GM19455 (cell line): ENCODE results near the gene ARHGAP1.
"Not testable (repeated sequence)": the region's sequence is repeated elsewhere in the genome, so short reads cannot be mapped to it uniquely, and the experiment has no call there.

Experiments
- ATAC-seq: cut with Tn5 transposase; IDR thresholded peaks from one replicate; pipeline ENCODE4 v1.9.1; 2021; ENCODE audit not compliant: unreplicated experiment

Gene ARHGAP1

DNA sequence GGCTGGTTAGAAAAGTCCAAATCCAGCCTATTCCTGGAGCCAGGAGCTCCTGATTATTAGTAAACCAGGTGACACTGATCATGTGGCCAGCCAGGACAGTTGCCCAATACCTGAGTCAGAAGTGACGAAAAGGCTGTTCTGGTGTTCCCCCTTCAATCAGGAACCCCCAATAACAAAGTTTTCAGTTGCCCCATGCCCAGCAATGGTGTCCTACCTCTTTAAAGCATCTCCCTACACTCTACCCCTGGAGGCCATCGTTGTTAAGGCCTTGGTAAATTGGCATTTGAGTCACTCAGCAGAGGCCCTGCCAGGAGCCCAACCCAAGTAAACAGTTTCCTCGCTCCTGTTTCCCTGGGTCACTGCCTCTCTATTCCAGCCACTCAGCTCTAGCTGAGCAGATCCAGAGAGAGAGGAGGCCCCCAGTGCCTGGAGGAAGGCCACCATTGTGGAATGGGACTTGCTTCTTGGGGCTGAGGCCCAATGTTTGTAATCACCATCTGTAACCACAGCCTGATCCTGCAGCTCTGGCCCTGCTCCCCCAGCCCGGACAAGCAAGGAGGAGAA, 25.0 kb downstream of the ARHGAP1 start:
- no peak for ATAC-seq

DNA sequence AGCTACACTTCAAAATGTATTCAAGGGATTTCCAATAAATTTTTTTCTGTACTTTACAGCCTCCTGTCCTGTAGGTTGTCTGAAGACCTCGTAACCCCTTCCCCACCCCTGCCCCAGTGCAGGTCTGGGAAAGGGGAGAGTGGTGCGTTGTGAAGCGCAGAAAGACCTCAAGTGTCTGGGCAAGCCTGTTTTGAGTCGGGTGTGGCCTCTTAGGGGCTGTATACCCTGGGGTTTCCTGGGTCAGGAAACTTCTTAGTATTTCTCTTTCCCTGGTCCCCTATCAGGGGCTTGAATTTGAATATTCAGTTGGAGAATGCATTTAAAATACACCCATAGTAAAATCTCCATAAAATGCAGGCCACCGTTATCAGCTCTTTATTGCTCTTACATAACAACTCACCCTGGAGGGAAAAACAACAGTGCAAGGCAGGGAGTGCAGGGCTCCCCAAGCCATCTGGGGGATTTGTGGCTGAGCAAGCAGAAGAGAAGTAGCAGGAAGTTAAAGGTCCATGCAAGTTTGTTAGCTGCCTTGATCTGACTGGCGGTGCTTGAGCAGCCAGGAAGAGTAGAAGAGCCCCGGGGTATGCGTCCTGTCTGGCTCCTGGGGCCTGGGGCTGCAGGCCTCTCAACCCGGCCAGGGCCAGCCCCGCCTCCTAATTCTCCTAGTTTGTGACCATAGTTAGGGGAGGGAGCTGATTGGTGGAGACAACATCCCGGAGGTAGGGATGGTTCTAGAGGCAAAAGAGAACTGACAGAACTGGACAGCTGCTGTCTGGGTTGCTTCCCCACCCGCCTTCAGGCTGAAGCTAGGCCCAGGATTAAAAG, 25.7 kb downstream of the ARHGAP1 start:
- no peak for ATAC-seq

DNA sequence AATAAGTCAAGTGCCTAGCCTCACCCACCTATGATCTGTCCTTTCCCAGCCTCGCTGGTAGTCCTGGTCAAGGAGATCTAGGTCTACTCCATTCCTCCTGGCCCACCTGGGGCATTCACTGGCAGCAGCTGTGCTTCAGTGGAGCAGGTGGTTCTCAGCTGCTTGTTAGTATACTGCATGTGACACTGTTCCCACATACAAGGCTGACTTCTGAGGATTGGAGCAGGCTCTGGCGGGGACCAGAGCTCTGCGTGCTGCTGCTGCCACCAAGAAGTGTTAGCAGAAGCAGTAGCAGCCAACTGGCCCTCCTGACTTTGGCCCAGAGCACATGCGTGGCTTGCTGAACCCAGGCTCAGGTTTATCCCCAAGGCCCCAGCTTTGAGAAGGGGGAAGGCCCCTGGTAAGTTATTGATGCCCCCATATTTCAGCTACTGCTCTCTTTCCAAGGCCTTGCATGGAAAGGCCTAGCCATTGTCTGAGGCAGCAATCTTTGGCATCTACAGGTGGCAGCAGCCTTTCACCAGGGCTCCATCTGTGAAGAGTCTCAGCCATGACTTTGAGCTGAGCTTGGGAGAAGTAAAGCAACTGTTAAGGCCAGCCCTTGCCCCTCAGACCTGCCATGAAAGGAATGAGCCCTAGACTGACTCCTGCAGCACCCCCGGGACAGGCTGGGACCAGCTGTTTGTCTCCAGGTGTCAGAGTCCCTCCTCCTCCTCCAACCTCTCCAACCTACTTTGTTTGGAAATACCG, 26.5 kb downstream of the ARHGAP1 start:
- no peak for ATAC-seq

DNA sequence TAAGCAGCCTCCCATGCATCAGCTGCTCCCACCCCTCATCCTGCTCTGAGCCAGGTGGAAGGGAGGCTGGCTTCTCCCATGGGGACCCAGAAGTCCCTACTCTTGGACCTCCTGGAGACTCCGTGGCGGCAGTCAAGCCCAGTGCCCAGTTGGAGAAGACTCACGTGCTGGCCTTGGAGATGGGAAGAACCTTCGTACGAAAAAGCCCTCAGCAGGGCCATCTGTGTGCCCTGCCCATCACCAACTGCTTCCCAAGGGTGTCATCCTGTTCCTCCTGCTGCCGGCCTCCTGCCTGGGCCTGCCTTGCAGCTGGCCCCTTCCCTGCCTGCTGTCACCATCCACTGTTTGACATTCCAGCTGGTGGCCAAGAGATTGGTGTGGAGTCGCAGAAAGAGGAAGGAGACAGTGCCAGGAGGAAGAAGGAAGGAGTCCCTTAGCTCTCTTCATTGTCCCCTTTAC, 28.0 kb downstream of the ARHGAP1 start:
- no peak for ATAC-seq

DNA sequence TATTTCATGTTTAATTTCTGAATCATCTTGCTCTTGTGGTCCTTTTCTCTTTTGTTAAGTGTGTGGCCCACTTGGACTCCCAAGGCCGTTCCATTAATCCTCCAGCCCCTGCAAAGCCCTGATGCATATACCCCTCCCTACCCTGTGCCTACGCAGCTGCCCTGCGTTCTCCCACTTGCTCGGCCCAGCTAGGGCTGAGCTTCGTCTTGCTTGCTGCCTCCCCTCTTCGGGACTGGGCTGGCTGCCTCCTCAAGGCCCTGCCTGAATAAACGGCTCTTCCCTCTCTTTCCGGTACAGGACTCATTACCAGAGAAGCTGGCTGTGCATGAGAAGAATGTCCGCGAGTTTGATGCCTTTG, 28.5 kb downstream of the ARHGAP1 start:
- no peak for ATAC-seq

DNA sequence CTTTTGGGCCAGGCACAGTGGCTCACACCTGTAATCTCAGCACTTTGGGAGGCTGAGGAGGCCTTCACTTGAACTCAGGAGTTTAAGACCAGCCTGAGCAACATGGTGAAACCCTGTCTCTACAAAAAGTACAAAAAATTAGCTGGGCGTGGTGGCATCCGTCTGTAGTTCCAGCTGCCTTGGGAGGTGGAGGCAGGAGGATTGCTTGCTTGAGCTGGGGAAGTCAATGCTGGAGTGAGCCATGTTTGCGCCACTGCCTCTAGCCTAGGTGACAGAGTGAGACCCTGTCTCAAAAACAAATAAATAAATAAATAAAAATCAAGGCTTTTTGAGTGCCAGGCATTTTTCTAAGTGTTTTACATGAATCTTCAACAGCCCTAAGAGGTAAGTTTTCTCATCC, 29.9 kb downstream of the ARHGAP1 start:
- not testable (repeated sequence) for ATAC-seq

DNA sequence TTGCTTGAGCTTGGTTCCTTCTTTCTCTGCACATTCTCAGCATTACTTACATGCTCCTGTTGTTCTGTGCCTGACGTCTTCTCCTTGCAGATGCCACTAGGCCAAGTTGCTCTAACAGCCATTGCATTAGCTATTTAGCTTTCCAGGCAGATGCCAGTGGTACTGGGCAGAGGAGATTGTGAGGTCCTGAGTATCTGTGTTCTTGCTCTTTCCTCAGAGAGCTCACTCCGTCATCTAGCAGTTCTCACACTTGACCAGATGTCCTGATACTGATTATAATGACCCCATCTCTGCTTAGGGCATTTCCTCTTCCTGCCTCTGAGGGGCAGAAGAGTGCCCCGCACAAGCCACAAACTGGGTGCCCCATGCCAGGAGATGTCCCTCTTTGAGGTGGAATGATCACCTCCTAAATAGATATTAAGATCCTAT, 30.7 kb downstream of the ARHGAP1 start:
- no peak for ATAC-seq

DNA sequence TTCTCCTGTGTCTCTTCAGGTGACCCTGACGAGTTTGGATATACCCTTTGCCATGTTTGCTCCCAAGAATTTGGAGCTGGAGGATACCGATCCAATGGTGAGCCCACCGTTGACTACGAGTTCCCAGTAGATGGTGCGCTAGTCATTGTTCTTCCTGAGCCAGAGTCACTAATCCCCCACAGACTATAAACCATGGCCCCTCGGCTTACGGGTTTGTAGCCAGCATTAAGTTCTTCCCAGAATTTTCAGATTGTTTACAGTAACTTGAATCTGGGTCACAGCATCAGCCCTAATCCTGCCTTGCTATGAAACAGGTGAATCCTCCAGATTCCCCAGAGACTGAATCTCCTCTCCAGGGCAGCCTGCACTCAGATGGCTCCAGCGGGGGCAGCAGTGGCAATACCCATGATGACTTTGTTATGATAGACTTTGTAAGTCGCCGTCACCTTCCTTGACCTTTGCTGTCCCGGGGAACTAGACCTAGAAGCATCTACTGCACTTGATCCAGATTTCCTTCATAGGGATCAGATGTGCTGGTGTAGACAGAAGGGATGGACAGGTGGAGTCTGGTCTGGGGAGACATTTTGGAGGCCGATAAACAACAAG, 31.8 kb downstream of the ARHGAP1 start:
- ATAC-seq = no peak

DNA sequence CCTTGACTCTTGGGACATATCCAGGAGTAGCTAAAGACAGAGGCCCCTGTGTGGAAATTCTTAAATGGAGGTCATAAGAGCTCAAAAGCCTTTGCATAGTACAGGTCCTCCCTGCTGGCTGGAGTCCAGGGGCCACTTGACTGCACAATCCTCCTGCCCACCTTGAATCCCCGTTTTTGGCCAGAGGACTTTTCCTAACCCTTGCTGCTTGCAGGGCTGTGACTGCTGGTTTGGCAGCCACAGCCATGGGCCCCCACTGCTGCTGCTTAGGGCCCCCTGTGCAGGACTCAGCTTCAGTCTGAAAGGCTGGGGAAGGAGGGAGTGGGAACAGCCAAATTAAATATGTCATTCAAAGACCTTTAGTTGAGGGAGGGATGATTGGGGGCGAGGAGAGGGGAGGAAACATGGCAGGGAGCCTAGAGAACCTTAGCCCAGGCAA, 33.4 kb downstream of the ARHGAP1 start:
- no peak for ATAC-seq

DNA sequence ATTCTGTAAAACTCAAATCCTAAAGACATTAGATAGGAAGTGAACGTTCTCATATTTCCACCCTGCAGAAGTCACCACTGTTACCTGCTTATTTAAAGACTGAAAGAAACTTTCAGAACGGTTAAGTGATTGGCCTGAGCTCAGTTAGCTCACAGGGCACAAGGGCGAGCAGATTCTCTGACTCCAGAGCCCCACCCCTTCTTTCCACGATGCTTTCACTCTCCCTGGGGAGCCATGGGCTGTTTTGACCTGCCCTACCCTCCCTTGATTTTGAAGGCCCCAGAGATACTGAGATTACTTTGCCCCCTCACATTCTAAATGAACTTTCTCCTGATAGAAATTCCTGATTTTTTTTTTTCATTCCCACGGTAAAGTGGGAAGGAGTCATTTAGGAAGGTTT, 33.9 kb downstream of the ARHGAP1 start:
- ATAC-seq = no peak

DNA sequence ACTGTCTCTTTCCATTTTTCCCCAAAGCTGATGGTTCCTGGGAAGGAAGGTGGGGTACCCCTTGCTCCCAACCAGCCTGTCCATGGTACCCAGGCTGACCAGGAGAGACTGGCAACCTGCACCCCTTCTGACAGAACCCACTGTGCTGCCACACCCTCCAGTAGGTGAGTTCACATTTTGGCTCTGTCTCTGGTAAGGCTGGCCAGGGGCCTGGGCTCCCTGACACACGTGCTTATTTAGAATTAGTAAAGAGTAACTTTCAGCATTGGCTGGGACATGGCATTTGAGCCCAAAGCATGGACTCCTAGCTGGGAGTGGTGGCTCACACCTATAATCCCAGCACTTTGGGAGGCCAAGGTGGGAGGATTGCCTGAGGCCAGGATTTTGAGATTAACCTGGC, 35.1 kb downstream of the ARHGAP1 start:
- no peak for ATAC-seq

DNA sequence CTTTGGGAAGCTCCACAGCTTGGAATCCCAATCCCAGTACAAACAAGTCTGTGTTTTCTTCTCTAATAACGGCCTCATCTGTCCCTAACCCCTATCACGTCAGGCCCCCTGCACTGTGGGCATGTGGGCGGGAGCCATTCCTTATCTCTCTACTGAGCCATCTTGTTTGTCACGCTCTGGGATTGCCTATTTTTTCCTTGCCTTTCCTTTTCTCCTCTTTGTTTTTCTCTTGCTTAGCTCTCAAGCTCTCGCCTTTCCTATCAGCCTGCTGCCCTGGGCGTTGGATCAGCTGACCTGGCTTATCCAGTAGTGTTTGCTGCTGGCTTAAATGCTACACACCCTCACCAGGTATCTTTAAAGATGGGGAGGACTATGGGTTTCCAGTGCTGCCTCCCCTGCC, 35.8 kb downstream of the ARHGAP1 start:
- no peak for ATAC-seq

DNA sequence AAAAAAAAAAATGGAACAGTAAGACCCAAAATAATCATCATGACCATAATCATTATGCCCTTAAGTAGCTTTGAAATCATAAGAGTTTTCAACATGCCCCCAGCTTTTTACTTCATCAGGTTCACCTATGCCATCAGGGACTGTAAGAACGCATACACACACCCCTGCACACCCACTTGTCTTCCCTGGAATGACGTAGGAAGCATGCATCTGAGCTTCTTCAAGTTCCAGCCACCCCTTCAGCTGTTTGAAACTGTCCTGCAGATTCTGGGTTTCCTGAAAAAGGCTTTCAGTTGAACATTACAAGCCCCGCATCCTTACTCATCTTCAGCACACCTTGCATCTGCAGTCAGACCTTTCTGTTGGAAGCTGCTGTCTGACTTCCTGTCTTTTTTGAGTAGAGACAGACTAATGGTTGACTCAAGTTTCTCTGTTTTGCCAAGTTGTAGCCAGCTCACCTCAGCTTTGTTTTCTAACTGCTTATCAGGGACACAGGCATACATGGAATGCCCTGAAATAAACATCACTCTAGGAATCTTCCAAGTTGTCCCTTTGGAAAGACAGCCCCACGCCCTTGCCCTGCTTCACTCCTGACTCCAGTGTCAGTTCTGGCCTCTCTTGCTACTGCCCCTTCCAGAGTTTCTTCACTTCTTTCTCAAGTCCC, 37.0 kb downstream of the ARHGAP1 start:
- no peak for ATAC-seq

DNA sequence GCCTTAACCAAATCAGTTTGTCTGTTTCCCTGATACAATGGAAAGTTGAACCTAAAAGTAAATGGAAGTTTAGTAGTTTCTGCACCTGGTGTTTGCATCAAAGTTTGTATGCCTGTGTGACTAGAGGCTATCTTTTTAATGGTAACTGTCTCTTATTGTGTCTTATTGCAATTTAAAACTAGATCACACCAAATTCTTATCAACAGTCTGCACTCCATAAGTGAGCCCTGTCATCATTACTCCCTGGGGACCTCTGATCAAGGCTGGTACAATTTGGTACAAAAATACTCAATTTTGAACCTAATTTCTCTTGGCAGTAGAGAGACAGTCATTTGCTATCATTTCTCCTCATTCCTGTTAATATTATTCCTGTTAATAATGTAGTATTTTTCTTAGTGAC, 38.1 kb downstream of the ARHGAP1 start:
- ATAC-seq = no peak

DNA sequence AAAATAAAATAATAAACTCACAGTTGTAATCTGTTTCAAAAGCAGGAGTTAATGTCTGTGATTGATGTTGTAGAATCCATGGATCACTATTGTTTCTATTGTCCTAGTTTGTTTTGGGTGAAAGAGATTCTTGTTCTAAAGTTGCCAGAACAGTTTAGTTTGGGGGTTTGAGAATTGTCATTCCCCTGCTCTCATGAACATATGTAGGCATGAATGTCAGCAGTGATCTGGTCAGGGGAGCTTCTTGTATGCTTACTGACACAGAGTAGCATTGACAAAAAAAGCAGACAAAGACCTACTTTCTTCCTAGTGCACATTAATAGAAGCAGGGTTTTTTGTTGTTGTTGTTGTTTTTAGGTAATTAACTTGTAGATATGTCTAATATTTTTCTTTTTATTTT, 38.6 kb downstream of the ARHGAP1 start:
- ATAC-seq = no peak

DNA sequence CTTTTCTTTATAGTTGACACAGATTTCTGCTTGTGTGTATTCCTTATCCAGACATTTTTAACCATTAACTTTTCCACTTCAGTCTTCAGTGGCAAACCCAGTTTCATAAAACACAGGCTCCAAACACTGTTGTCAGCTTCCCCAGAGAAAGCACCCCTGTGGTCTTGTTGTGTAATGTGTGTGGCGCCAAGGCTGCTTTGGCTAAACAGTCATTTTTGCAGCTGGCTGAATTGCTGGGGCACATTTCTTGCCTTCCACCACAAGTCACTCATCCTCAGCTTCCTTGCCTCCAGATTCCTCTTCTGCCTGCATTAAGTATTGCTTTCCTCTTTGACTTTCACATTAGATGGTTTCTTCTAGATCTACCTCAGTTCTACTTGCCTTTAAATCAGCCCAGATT, 40.5 kb downstream of the ARHGAP1 start:
- ATAC-seq = no peak

DNA sequence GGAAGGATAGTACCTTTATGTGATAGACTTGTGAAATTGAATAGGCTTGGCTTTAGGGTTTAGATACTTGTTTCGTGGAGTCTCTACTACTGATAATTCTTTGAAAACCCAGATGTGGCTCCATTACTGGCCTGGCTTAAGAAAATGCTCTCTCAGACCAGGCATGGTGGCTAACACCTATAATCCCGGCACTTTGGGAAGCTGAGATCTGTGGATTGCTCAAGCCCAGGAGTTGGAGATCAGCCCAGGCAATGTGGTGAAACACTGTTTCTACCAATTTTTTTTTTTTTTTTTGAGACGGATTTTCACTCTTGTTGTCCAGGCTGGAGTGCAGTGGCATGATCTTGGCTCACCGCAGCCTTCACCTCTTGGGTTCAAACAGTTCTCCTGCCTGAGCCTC, 42.2 kb downstream of the ARHGAP1 start:
- no peak for ATAC-seq

DNA sequence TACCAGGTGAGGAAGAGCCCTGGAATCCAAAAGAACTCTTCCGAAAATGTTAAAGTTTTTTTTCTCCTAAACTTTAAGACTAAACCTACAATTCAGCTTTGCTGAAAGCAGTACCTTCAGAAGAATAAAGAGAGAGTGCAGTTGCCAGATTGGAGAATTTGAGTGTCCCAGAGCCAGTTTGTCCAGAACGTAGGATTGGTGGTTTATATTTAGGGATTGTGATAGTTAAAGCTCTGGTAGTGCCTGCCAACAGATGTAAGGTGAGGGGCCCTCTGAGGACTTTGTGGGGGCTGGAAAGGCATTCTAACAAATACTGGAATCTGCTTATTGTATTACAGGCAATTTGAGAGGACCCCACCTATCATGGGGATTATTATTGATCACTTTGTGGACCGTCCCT, 43.2 kb downstream of the ARHGAP1 start:
- no peak for ATAC-seq

DNA sequence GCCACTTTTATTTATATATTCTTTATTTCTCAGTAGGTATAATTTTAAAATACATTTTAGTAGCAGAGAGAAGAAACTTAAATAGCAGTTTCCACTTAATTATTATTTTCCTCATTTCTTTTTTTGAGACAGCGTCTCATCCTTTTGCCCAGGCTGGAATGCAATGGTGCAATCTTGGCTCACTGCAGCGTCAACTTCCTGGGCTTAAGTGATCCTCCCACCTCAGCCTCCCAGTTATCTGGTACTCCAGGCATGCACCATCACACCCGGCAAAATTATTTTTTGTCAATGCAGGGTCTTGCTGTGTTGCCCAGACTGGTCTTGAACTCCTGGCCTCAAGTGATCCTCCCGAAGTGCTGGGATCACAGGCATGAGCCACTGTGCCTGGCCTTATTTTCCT, 44.8 kb downstream of the ARHGAP1 start:
- ATAC-seq = no peak

DNA sequence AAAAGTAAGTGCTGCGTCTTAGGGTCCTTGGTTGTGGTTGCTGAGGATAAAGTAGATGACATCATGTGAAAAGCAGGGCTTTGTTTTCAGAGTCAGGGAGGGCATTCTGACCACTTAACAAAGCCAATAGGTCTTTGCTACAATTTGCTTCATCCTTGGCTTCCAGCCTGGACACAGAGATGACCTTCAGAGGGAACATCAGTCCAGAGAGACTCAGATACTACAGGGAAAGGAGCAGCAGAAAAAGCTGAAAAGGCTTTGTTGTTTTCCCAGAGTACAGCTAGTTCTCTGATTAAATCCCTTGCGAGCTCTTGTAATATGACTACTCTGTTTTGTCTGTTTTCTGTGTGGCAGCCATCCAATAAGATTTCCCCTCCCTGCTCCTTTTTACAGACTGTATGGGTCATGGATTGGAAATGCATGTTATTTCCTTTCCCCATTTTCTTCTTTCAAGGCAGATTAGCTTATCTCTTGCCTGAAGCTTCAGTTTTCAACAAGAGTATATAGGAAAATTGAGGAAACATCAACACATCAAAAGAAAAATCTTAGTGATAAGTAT, 51.2 kb downstream of the ARHGAP1 start:
- ATAC-seq = no peak

DNA sequence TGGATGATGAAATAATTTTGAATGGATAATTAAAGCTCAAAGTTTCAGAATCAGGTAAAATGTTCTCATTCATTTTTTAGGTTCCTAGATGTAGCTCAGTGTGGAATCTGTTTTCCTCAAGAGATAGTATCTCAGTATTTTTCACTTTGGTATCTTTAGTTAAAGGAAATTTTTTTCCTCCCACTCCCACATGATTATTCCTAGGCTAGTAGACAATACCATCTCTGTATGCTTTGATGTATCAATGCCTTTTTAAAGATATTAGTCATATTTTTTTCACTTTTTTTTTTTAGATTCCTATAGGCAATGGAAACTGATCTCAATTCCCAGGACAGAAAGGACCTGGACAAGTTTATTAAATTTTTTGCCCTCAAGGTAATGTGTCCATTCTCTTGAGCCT, 56.4 kb downstream of the ARHGAP1 start:
- no peak for ATAC-seq
